HUDEP-2 (cell line): ENCODE measurements around the gene SULT2B1.
"Not testable (repeated sequence)": the region's sequence is repeated elsewhere in the genome, so short reads cannot be mapped to it uniquely, and the experiment has no call there.

Experiments used
- DNase-seq, 76 experiments: peaks; one replicate each; lab custom pipeline; 2025; ENCODE audit not compliant: unreplicated experiment in 76 of 76; lab: John Stamatoyannopoulos, UW

Gene SULT2B1

DNA sequence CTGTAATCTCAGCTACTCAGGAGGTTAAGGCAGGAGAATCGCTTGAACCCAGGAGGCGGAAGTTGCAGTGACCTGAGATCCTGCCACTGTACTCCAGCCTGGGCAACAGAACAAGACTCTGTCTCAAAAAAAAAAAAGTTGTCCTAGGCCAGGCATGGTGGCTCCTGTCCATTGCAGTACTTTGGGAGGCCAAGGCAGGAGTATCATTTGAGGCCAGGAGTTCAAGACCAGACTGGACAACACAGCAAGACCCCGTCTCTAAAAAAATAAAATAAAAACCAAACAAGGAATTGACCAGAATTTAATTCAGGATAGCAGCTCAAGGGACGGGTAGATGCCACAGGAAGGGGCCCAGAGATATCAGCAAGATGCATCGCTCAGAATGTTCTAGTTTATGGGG lies 4.9 kb downstream of the SULT2B1 start:
- no peak for DNase-seq

DNA sequence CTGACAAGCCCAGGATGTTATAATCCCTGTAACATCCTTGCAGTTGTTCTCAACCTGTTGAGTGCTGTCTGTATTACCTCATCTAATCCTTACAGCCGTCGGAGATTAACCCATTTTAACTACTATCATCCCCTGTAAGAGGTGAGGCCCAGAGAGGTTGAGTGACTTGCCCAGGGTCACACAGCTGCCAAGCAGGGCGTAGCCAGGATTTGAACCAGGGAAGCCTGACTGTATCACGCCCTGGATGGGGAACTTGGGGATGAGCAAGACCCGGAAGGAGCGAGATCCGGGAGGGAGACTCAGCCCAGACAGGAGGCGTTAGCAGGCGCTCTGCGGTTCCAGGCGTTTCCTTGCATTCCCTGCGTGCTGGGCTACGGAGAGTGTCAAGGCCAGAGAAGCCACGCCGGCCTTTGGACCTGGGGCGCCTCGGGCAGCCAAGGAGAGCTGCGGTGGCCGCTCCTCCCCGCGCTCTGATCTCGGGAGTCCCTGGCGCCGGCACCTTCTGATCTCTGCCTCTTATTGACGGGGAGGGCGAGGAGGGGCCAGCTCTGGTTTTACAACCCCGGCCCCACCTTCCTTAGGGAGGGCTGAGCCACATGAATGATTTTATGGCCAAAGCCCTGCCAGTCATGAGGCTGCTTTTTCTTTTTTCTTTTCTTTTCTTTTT lies 6.2 kb downstream of the SULT2B1 start:
- DNase-seq = no peak

DNA sequence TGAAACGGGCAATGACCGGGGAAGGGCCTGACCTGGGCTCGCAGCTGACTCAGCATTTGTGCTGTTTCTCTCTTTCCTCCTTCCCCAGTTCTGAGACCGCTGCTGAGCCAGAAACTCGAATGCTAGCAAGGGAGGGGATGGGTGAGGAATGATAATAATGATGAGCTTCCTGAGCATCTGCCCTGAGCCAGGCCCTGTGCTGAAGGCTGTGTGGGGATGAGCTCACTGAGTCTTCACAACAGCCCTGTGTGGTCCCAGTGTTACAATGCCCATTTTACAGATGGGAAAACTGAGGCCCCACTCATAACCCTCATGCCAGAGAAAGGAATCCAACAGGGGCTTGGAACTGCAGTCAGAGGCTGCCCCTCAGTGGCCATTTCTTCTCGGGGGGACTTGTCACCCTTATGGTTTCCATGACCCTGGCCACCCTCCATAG lies 8.1 kb downstream of the SULT2B1 start:
- peak in 1 of 76 experiments; percentile 10 for DNase-seq

DNA sequence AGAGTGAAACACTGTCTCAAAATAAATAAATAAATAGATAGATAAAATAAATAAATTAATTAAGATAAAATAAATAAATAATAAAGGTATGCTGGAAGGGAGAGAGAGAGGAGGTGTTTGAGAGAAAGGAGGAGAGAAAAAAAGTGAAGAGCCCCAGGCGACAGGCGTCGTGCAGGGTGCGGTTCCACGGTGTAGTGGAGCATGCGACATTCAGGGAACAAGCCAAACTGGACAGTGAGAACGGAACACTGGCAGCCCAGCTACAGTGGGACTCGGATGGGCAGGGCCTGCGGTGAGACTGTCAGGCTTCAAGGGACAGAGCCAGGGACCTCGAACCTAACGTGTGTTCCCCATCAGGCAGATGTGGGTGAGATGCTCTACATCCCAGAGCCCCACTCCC lies 9.4 kb downstream of the SULT2B1 start:
- no peak for DNase-seq

DNA sequence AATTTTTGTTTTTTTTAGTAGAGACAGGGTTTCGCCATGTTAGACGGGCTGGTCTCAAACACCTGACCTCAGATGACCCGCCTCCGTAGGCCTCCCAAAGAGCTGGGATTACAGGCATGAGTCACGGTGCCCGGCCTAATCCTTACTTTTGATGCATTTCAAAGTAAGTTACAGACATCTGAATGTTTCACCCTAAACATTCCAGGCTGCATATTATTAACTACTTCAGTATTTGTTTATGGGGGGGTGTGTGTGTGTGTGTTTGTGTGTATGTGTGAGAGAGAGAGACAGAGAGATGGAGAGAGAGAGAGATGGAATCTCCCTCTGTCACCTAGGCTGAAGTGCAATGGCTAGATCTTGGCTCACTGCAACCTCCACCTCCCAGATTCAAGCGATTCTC lies 13.1 kb downstream of the SULT2B1 start:
- no peak for DNase-seq

DNA sequence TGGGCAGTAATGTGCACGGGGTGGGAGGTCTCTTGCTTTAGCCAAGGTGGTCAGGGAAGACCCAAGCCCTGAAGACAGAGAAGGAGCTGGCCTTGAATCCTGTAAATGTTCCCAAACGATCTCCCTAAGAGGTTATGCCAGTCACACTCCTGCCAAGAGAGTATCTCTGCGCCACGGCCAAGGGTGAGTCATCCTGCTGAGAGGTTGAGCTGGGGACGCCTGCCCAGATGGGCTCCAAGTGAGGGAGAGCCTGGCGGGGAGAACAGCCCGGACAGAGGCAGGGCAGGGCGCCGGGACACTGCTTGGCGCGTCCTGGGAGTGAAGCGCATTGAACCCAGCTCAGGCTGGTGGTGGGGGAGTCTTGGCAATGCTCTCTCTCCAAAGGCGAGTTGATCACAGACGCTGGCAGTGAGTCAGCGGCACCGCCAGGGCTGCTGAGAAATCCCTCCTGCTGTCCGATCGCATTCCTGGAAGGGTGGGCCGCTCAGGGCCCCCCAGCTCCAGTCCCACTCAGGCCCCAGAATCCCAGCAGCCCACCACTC lies 16.4 kb downstream of the SULT2B1 start:
- DNase-seq = peak in 65 of 76 experiments; percentile 10 to 74 (median 44)

DNA sequence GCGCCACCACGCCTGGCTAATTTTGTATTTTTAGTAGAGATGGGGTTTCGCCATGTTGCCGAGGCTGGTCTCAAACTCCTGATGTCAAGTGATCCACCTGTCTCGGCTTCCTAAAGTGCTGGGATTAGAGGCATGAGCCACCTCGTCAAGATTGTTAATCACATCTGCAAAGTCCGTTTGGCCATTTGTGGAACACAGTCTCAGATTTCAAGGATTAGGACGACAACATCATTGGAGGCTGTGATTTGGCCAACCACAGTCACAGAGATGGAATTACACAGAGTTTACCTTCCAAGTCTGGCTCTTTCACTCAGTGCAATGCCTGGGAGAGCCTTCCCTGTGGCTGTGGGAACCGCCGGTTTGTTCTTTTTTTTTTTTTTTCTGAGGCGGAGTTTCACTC lies 17.8 kb downstream of the SULT2B1 start:
- no peak for DNase-seq

DNA sequence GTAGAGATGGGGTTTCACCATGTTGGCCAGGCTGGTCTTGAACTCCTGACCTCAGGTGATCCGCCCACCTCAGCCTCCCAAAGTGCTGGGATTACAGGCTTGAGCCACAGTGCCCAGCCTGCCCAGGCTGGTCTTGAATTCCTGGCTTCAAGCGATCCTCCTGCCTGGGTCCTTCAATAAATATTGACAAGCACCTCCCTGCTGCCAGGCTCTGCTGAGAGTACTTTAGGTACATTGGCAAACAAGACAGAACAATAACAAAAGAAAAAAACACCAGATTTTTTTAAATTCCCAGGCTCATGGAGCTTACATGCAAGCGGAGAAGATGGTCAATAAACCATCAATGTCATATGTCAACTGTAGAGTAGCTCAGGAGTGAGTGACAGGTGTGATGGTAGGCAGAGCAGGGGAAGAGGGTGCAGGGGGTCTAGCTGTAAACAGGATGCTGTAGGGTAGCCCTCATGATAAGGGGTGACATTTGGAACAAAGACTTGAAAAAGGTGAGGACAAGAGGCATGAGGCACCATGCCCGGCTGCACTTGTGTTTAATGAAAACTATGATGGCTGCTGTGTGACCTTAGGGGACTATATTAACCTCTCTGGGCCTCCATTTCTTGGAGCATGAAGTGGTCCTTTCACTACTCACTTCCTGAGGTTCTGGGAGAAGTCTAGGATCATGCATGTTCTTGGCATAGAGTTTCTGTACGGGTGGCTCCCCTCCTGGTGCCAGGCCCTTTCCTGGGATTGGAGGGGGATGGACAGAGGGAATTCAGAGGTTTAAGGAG lies 19.6 kb downstream of the SULT2B1 start:
- no peak for DNase-seq

DNA sequence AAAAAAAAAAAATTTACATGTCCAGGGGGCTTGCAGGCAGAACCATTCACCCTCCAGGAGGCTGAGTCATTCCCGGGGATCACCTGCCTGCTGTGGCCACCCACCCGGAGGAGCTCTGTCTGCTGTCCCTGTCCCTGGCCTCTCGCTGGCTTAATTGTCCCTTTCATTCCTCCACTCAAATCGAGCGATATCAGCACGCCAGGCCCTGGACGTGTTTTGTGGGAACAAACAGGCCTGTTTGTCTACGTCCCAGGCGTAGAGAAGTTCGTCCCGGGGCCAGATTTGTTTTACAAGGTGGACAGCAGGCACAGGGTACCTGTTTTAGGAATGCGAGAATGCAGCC lies 21.2 kb downstream of the SULT2B1 start:
- no peak for DNase-seq

DNA sequence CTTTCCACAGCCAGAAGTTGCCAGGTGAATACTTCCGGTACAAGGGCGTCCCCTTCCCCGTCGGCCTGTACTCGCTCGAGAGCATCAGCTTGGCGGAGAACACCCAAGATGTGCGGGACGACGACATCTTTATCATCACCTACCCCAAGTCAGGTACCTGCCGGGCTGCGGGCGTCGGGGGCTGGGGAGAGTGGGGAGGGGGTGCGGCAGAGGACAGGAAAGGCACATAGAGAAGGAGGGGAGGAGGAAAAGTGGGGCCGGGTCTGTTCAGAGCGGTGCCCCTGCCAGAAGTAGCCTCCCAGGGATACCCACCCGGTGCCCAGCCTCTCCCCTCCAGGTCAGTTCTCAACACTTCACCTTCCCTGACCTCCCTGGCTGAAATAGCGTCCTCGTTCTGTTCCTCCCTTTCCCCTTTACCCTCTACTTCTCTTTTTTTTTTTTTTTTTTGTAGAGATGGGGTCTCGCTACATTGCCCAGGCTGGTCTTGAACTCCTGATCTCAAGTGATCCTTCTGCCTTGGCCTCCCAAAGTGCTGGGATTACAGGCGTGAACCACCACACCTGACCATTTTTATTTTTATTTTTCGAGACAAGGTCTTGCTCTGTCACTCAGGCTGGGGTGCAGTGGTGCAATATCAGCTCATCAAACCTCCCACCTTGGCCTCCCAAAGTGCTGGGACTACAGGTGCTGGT lies 24.1 kb downstream of the SULT2B1 start:
- DNase-seq = no peak

DNA sequence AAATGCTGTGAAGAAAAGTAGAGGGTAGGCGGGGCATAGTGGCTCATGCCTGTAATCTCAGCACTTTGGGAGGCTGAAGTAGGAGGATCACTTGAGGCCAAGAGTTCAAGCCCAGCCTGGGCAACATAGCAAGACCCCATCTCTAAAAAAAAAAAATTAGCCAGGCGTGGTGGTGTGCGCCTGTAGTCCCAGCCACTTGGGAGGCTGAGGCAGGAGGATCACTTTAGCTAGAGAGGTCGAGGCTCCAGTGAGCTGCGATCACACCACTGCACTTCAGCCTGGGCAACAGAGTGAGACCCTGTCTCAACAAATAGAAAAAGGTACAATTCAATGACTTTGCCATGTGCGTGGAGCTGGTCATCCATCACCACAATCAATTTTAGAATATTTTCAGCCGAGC lies 25.9 kb downstream of the SULT2B1 start:
- not testable (repeated sequence) for DNase-seq

DNA sequence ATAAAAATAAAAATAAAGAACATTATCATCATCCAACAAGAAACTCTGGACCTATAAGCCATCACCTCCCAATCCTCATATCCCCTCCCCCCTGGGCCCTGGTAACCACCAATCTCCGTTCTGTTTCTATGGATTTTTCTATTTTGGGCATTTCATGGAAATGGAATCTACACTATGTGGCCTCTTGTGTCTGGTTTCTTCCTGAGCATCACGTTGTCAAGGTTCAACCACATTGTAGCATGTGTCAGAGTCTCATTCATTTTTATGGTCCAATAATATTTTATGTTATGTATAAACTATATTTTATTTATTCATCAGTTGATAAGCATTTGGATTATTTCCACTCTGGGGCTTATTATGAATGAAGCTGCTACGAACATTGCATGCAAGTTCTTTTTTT lies 26.9 kb downstream of the SULT2B1 start:
- DNase-seq = no peak

DNA sequence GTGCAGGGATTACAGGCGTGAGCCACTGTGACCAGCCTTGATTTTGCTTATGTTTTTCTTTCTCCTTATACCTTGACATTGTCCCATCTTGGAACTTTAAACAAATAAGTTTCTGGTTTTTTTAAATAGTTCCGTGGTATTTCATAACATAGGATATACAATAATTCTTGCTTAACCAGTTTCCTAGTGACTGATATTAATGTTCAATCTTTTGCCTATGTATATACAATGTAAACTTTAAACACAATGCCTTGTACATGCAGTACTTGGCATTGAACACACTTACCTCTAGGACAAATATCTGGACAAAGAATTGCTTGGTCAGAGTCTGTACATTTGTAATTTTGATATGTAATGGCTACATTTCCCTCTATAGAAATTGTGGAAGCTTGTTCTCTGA lies 30.2 kb downstream of the SULT2B1 start:
- DNase-seq = no peak

DNA sequence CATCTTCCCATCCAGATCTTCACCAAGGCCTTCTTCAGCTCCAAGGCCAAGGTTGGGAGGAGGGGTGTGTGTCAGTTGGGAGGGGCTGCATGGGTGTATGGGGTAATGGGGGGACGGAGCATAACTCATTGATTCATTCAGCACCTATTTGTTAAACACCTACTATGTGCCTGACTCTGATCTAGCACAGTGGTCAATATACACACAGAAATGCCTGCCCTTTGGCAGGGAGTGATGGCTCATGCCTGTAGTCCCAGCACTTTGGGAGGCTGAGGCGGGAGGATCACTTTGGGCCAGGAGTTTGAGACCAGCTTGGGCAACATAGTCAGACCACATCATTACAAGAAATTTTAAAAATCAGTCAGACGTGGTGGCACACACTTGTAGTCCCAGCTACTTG lies 35.4 kb downstream of the SULT2B1 start:
- no peak for DNase-seq

DNA sequence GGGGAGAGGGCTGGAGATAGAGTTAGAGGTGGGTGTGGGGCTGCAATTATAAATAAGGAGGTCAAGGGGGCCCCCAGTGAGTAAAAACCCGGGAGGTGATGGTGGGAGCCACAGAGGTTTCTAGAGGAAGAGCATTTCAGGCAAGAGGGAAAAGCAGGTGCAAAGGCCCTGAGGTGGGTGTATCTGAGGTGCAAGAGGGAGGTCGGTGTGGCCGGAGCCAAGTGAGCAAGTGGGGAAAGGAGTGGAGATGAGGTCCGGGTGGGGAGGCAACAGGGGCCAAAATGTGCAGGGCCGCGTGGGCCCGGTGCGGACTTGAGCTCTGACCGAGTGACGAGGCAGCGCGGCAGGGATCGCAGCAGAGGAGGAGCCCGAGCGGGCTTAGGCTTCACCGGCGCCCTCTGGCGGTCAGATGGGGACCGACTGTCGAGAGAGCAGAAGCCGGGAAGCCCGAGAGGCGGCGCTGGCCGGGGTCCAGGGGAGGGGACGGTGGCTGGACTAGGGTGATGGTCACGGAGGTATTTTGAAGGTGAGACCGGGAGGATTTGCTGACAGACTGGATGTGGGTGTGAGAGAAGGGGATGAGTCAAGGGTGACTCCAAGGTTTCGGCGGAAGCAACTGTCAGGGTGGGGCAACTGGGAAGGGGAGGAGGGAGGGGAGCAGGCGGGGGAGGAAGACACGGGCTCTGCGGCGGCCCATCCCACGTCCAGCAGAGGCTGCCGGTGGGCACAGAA lies 36.9 kb downstream of the SULT2B1 start:
- DNase-seq = peak in 74 of 76 experiments; percentile 44 to 97 (median 84)

DNA sequence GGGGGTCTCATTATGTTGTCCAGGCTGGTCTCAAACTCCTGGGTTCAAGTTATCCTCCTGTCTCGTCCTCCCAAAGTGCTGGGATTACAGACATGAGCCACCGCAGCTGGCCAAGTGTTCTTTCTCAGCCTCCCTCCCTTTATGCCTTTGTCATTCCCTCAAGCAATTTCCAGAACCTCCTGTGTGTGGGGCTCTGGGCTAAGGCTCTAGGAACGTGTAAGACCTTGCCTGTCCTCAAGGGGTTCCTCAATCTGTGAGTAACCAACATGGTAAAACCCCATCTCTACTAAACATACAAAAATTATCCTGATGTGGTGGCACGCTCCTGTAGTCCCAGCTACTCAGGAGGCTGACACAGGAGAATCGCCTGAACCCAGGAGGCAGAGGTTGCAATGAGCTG lies 39.0 kb downstream of the SULT2B1 start:
- DNase-seq = peak in 1 of 76 experiments; percentile 5

DNA sequence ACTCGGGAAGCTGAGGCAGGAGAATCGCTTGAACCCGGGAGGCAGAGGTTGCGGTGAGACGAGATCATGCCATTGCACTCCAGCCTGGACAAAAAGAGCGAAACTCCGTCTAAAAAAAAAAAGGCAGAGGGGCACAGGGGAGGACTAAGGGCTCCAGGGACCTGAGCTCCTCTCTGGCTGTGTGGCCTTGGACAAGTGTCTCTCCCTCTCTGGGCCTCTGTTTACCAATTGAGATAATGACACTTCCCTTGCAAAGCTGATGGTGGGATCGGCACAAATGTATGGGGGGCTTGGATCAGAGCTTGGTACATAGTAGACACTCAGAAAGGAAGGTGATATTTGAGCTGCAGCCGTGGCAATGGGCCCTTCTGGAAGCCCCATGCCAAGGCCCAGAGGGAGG lies 43.2 kb downstream of the SULT2B1 start:
- DNase-seq = no peak

DNA sequence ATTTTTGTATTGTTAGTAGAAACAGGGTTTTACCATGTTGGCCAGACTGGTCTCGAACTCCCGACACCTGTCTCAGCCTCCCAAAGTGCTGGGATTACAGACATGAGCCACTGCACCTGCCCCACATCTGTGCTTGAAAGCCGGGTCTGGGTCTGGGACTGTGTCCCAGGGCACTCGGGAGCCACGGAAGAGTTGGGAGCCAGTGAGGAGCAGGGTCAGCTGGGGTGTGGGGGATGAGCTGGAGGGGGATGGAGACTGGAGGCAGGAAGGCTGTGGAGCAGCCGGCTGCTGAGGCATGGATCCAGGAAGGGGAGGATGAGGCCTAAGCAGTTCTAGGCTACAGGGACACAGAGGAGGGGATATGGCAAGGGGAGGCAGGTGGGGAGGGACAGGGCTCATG lies 43.9 kb downstream of the SULT2B1 start:
- DNase-seq = no peak

DNA sequence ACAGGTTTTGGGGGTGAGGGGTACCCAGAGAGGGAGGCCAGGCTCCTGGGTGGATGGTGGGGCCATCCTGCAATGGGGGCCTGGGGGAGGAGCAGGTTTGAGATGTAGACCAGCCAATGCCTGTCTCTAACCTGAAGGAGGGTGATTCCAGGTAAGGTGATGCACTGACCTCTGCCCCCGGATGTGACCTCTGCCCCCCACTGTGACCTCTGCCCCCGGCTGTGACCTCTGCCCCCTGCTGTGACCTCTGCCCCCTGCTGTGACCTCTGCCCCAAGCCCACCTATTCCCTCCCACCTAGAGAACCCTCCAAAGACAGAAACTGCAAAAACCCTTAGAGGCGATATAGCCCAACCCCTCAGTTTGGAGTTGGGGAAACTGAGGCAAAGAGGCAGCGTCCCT lies 44.3 kb downstream of the SULT2B1 start:
- DNase-seq = no peak

DNA sequence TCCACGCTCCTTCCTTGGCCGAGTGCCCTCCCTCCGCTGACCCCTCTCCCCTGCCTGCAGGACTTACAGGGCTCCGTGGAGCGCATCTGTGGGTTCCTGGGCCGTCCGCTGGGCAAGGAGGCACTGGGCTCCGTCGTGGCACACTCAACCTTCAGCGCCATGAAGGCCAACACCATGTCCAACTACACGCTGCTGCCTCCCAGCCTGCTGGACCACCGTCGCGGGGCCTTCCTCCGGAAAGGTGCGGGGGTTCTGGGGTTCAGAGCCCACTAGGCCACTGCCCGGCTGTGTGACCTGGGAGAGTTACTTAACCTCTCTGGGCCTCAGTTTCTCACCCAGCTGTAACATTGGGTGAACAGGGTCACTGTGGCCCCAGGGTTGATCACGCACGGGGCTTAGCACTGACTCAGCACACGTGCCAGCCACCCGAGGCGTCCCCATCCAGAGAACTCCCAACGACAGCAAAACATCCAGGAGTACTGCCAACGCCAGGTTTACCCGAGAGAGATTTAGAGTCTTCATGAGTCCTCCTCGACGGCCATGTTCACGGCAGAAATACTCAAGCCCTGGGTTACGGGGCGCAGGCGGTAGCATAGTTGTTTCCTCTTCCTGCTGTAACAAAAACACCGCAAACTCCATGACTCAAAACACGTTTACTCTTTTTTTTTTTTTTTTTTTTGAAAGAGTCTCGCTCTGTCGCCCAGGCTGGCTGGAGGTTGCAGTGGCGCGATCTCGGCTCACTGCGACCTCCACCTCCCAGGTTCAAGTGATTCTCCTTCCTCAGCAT lies 44.9 kb downstream of the SULT2B1 start:
- no peak for DNase-seq
